HG02763 (cell line): ENCODE data around the gene UPB1.

ENCODE experiments used
- ATAC-seq: cut with Tn5 transposase; IDR thresholded peaks from one replicate; pipeline ENCODE4 v1.9.1; 2021; ENCODE audit warnings: mild to moderate bottlenecking, moderate library complexity; ENCODE audit not compliant: unreplicated experiment

The UPB1 gene

DNA sequence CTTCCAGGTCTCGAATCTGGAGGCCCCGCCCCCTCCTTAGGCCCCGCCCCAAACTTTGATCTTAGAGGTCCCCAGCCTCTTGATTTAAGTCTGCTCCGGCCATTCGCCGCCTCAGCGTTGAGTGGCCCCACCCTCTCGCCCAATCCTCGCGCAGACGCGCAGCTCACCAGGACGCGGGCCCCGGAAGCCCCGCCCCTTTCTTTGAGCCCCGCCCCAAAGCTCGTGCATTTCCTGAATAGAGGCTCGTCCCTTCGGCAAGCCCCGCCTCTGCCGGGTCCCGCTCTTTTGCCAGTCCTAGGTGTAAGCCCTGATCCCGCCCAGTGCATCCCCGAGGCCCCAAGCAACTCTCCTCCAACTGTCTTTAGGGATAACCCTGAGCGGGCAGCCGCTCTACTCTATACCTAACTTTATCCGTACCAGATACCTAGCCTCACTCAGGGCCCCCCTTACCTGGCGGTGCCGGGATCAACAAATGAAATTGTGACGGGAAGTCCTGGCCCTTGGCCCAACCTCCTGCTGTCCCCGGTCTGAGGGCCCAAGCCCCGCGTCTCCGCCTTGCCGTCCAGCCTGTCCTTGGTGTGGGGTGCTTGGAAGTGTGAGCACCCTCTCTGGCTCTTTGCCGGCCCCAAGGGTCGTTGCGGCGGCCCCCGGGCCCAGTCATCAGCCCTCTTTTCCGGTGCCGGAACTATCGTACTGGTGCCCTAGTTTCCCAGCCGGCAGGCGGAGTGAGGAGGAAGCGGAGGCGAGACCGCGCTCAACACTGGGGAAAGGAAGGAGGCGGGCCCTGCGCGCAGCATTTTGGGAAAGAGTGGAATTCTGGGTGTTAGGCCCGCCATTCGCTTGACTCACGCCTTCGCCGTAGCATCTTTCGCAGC, 60.3 kb downstream of the UPB1 start, which contains the start of gene SNRPD3:
Gene SNRPD3 (plus strand): TSS at position 835 of the 875 bp plus-strand sequence. CDS start 1,676 bp downstream, outside the sequence.
- ATAC-seq, result peak; percentile 70

DNA sequence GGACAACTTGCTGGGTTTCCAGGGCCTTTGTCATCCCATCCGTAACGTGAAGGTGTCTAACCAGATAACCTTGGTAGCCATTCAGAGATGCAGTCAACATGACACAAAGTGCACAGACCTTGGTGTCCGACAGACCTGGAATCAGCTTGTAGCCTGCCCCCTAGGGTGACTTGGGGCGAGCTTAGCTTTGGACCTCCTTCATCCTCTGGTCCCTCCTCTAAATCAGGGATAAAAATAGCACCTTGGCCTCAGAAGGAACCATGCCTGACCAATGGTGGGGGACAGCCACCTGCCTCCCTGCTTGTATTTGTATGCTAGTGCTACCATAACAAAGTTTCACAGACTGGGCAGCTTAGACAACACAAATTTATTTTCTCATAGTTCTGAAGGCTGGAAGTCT, 64.3 kb downstream of the UPB1 start:
- ATAC-seq, result no peak

DNA sequence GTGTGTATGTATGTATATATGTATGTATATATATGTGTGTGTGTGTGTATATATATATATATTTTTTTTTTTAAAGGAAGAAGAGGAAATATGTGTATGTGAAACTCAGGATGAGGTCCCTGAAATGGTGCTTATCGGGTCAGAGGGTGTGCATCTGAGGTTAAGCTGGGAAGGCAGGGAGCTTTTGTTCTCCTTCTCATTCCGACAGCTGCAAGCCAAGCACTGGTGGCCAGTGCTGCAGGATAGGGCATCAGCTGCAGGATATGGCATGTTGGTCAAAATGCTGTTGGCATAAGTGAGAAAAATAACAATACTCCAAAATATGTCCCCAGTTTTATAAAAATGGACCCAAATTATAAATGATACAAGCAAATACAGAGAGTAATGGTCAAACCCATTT, 68.1 kb downstream of the UPB1 start:
- no peak for ATAC-seq

DNA sequence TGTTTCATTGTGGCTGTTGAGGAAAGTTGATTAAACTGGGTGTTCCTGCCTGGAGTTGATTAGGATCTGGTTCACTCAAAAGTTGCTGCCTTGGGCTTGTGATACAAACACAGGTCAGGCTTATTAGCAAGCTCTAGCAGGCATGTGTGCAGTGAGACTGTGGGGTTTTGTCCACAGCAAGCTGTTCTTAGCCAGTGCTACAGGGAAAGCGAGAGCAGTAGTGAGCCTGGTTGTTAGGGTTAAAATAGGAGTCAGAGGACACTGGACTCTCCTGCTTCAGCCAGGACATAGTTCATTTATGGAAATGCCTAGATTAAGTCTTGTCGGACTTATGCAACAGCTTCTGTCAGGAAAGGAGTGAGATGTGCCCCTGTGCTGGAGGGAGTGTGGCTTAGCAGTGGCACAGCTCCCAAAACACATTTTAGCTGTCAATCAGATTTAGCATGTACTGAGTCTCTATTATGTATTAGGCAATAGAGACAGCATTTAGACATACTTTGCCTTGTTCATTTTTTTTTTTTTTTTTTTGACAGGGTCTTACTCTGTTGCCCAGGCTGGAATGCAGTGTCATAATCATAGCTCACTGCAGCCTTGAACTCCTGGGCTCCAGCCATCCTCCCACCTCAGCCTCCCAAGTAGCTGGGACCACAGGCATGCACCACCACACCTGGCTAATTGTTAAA, 69.4 kb downstream of the UPB1 start:
- no peak for ATAC-seq

DNA sequence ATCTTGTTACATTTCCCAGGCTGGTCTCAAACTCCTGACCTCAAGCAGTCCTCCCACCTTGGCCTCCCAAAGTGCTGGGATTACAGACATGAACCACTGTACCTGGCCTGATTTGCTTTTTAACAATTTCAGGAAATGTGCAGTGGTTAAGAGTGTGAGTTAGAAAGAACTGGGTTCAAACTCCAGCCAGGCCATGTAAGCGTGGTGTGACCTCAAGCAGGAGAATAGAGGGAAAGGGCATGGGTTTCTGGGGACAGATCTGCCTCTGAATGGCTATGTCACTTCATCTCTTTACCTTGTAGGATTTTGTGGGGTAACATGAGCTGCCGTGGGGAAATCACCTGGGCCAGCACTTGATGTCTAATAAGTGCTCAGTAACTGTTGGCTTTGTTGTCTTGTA, 69.9 kb downstream of the UPB1 start:
- no peak for ATAC-seq

DNA sequence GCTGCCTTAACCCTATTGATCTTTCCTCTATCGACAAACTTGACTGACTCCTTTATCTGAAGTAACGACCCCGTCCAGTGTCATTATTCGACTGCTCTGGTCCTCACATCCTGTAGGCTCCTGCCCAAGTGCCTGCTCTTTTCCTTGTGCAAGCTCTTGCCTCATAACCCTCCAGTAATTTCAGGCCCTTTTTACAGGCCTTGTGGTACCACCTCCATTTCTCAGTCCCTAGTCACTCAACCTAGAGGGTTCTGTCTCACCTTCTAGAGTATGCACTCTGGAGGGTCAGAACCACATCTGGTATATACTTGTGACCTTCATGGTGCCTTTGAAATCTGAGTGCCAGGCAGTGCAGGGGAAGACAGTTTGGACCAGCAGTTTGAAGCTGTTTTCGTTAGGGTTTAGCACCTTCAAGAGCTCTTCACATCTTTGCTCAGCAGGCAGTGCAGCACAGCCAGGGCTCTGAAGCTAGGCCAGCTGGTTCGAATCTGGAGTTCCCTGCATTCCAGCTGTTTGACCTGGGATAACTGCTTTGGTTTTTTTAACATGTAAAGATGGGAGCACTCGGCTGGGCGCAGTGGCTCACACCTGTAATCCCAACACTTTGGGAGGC, 71.9 kb downstream of the UPB1 start:
- ATAC-seq, result no peak

DNA sequence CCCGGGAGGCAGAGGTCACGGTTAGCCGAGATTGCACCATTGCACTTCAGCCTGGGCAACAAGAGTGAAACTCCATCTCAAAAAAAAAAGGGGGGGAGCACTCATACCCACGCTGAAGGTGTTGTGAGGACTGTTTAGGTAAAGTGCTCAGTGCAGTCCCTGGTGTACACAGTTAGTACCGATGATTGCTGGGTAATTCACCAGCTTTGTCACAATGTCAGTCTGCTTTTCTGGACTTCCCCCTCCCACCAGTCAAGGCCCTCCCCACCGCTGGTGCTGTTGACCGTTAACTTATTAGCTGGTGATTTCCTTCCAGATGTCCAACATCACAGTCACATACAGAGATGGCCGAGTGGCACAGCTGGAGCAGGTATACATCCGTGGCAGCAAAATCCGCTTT, 72.5 kb downstream of the UPB1 start:
- ATAC-seq, result no peak

DNA sequence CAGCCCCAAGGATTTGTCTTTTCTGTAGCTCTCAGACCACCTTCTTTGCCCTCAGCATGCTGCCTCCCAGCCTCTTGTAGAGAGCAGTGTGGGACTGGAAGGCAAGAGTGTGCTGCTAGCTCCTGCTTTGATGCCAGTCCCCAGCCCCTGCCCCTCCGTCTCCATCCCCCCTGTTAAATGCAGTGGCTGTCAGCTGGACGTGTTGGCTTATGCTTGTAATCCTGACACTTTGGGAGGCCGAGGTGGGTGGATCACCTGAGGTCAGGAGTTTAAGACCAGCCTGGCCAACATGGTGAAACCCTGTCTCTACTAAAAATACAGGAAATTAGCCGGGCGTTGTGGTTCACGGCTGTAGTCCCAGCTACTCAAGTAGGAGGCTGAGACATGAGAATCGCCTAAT, 76.1 kb downstream of the UPB1 start:
- ATAC-seq, result no peak

DNA sequence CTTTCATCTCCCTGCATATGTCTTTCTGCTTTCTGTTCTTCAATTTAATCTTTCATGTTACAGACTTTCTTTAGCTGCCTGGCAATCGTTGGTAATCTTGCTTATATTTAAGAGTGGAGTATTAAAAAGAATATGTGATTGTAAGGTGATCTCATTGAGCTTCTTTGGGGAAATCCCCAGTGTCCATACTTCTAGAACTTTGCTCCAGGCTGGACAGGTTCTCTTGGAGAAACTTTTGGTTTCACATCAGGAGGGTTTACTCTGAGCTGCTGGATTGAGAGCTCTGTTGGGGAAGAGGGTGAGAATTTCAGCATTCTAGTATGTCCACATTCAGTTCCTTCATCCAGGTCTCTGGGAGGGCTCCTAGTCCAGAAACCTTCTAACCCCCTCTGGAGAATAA, 81.6 kb downstream of the UPB1 start:
- no peak for ATAC-seq
